Stimulated activated CD4-positive, alpha-beta T cell treated with anti-CD3 and anti-CD28 coated beads, Interleukin-12 subunit alpha, Interleukin-12 subunit beta, amount 100 ng/mL, for 24 hours (primary cell): ENCODE results near the gene INO80.

Experiments used
- DNase-seq, 2 experiments: peaks; one replicate each; pipeline ENCODE4 v3.0.0-alpha.2; 2020; ENCODE audit warnings: low read depth in 2 of 2

Gene INO80

GRCh38 chr15:40999190-40999589 lies 116.9 kb downstream of the INO80 start:
- DNase-seq = no peak

DNA sequence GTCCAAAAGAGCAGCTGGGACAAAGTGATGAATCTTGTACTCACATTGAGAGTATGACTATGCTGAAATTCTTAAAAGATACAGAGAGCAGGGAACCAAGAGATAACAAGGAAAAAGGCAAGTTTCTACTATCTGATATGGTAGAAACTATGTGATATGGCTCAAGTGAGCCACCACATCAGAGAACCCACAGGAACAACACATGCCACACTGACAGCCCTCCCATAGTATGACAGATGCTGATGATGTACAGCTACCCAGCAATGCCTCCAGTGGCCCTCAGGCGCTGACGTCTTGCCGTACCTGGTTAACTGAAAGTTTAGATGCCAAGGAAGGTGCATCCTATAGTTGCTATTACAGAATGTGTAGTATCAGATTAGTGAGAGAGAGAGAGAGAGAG lies 120.4 kb downstream of the INO80 start:
- DNase-seq = no peak

GRCh38 chr15:40992825-40993224 lies 123.3 kb downstream of the INO80 start:
- no peak for DNase-seq

GRCh38 chr15:40992241-40992741 lies 123.8 kb downstream of the INO80 start:
- DNase-seq = no peak

- no peak for DNase-seq
Measured at GRCh38 chr15:40991355-40991754, 124.7 kb downstream of the INO80 start.

GRCh38 chr15:40990789-40991188 lies 125.3 kb downstream of the INO80 start:
- no peak for DNase-seq

- no peak for DNase-seq
Measured at GRCh38 chr15:40990080-40990479, 126.0 kb downstream of the INO80 start.

GRCh38 chr15:40988156-40988555 lies 127.9 kb downstream of the INO80 start:
- no peak for DNase-seq

DNA sequence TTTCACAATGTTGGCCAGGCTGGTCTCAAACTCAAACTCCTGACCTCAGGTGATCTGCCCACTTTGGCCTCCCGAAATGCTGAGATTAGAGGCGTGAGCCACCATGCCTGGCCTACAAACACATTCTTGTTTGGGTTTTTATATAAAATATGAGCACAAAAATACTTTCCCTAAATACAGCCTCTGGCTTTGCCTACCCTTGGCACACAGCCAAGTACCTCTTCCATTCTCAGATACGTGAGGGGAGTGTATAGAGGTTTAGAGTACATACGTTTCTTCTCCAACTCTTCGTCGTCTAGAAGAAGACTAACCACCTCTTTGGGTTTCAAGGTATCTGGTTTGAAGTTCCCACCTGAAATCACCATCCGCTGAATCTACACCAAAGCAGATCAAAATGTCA lies 129.3 kb downstream of the INO80 start:
- no peak for DNase-seq

DNA sequence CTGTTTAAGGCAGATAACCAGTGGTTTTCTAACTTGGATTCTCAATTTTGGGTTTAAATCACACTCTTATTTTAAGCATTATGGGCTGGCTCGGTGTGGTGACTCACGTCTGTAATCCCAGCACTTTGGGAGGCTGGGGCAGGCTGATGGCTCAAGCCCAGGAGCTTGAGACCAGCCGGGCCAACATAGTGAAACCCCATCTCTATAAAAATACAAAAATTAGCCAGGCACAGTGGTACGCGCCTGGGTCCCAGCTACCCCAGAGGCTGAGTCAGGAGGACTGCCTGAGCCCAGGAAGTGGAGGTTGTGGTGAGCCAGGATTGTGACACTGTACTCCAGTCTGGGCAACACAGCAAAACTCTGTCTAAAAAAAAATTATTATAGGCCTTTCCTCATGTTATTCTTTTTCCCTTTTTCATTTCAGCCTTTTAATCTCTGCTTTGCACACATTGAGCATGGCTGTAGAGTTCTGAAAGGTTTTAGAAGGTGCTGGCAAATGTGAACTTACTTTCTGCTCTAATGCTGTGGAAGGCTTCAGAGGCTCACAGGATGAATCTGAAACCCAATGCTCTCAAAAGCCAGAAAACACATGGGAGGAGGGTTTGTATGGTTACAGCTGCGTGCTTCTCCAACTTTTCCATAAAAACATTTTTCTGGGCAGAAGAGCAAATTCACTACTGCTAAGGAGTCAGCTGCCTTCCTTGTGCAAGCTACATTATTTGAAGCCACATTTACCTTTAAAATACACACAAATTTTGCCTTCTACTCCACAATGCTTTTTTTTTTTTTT lies 130.3 kb downstream of the INO80 start:
- DNase-seq = no peak

DNA sequence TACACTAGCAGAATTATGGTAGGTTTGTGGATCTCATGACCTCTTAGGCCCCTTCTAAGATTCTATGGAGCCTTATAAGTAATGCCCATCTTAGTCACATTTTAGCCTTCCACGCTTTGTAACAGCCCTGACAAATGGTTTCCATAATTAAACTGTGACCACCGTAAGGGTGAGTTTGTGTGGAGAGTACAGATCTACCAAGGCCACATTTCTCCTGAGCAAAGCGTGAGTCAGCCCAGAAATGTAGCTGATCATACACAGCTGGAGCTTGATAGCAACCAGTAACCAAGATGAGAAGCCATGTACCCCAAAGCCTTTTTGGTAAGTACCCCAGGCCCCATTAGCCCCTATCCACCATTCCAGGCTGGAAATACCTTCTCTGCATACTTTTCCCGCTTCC lies 131.1 kb downstream of the INO80 start:
- no peak for DNase-seq

DNA sequence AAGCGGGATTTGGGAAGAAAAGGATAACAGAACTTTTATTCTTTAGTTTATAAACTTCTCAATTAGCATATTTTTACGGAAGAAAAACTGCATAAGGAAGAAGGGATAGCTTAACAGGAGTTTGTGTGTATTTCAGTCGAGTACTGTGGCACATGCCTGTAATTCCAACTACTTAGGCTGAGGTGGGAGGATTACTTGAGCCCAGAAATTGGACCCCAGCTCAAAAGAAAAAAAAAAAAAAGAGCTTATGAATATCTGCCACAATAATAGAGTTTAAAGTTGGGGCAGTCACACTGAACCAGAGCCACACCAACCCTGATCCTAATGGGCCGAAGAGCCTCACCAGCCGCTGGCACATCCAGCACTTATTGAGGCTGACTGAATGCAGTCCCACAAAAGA lies 131.7 kb downstream of the INO80 start:
- DNase-seq = no peak

GRCh38 chr15:40982855-40983254 lies 133.2 kb downstream of the INO80 start:
- DNase-seq = no peak

DNA sequence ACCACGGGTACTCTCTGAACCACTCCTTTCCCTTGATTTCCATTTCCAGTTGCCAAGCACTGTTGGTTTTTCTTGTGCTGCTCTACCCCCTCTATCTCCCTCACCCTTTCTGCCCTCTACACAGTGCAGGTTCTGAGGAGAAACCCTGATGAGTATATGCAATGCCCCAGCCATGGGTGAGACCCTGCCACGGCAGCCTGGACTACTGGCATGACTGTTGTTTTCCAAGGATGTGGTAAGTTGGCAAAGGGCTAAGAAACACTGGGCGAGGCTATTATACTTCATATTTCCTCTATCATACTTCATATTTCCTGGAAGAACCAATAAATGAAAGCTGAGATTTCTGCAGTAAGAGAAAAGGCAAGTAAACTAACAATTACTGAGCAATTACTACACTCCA lies 134.9 kb downstream of the INO80 start:
- no peak for DNase-seq

GRCh38 chr15:40978562-40978961 lies 137.5 kb downstream of the INO80 start:
- no peak for DNase-seq

DNA sequence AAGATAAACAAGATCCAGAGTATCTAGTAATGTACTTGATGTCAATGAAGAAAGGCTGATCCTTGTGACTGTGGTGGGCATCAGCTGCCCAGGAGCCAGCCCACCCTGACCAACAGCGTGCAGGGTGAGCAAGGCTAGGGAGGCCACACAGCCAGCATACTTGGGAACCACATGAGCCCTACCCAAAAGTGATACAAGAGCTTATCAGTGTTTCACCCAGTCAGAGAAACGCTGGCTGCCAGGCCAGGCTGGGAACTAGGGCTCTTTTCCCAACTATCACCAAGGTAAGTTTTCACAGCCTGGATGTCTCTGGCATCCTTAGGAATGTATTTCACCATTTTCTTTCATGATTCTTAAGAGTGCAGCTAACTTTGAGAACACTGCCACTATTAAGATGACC lies 137.9 kb downstream of the INO80 start:
- no peak for DNase-seq

DNA sequence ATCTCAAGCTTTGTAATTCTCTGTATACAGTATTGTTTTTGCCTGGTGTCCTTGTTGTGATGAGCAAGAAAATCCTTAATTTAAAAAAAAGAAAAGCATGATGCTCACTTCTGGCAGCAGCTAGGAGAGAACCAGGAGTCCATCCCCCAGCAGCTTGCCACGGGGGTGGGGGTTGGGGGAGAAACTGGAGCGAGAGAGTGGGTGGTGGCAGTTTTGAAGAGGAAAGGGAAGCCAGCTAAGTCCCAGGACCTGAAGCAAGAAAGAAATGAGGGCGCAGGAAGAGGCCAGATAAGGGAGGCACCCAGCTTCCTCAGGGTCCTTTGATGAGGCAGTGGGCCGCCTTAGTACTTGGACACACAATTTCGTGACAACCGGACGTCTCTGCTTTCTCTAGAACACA lies 139.3 kb downstream of the INO80 start:
- no peak for DNase-seq

- no peak for DNase-seq
Measured at GRCh38 chr15:40974879-40975278, 141.2 kb downstream of the INO80 start.

GRCh38 chr15:40969363-40969762 lies 146.7 kb downstream of the INO80 start:
- DNase-seq = no peak

DNA sequence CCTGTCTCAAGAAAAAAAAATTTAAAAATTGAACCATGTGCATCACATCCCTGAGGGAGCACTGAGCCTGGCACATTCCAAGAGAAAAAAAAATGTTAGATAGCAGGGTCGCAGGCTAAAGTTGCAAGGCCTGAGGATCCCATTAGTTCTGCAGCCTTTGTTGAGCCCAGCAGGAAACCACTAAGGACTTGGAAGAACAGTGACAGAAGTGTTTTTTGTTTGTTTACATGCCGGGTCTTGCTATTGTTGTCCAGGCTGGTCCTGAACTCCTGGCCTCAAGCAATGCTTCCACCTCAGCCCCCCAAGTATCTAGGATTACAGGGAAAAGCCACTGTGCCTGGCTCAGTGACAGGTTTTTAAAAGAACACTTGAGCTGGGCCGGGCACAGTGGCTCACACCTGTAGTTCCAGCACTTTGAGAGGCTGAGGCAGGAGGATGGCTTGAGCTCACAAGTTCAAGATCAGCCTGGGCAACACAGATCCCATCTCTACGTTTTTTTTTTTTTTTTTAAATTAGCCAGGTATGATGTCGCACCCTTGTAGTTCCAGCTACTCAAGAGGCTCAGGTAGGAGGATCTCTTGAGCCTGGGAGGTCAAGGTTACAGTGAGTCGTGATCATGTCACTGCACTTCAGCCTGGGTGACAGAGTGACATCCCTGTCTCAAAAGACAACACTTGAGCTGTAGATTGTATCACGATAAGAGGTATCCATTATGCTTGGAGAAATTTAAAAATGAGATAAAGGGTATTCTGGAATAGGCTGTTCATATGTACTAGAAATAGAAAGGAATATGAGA lies 147.6 kb downstream of the INO80 start:
- no peak for DNase-seq

DNA sequence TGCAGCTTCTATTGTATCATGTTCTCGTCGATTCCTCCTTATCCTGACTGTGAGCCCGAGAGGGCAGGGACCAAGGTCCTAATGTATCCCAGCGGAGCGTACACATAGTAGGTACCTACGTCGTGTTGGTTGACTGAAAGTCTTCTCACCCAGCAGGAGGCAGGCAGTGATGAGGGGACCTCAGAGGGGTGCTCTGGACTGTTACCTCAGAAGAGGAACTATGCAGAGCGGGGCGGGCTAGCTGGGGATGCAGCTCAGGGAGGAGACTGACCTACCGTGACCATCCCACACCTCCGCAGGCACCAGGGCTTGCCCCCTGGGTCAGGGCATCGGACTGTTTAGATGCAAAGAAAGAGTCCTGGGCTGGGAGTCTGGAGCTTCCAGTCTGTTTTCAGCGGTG lies 151.4 kb downstream of the INO80 start:
- DNase-seq = no peak

GRCh38 chr15:40964006-40964405 lies 152.1 kb downstream of the INO80 start:
- DNase-seq = no peak

GRCh38 chr15:40963201-40963600 lies 152.9 kb downstream of the INO80 start:
- no peak for DNase-seq
